ENCODE results near the gene BRF1.
A peak's percentile ranks its signal among the peaks of the same experiment; 100 is the strongest.

Gene BRF1

DNA sequence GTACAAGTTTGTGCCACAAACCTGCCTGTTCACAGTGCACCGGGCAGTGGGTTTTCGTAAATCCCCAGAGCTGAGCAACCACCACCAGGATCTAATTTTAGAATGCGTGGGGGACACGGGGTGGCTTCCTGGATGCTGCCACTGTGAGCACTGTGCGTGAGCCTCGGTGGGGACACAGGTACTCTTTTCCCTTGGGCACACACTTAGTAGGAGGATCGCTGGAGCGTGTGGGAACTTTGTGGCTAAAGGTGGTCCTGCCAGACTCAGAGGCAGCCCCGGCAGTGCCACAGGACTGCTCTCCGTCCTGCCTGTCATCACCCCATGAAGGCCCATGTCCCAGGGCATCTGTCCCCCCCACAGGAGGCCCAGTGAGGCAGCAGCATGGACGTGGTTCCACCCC lies 31.4 kb downstream of the BRF1 start:
- no peak overlapping the region for H3K27ac ChIP-seq
- TF ChIP-seq, protein P1, sequence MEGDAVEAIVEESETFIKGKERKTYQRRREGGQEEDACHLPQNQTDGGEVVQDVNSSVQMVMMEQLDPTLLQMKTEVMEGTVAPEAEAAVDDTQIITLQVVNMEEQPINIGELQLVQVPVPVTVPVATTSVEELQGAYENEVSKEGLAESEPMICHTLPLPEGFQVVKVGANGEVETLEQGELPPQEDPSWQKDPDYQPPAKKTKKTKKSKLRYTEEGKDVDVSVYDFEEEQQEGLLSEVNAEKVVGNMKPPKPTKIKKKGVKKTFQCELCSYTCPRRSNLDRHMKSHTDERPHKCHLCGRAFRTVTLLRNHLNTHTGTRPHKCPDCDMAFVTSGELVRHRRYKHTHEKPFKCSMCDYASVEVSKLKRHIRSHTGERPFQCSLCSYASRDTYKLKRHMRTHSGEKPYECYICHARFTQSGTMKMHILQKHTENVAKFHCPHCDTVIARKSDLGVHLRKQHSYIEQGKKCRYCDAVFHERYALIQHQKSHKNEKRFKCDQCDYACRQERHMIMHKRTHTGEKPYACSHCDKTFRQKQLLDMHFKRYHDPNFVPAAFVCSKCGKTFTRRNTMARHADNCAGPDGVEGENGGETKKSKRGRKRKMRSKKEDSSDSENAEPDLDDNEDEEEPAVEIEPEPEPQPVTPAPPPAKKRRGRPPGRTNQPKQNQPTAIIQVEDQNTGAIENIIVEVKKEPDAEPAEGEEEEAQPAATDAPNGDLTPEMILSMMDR (conservative IDR thresholded peaks at IDR 0.05): no peak

DNA sequence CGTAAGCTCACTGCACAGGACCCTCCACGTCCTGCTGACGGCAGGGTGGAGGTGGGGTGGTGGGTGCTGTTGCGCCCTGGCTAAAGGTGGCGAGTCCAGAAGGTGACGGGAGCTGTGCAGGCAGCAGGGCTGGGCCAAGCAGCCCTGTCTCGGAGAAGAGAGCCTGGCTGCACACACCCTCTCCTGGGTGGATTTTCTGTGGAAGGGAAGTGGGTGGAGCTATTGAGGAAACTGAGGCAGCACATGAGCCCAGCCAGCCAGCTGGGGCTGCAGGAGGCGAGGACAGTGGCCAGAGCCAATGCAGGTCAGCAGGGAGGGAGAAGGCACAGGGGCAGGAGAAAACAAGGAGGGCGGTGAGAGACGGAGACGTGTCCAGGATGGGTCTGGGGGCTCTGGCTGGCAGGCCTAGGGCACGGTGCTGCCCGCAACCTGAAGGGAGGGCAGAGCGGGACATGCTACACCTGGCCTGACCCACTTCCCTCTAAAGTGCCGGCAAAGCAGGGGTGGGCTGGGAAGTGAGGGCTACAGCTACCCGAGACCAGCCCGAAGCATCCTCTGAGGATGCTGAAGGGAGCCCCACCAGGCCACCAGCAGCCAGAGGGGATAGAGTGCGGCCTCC lies 32.0 kb downstream of the BRF1 start:
- no peak overlapping the region for H3K27ac ChIP-seq
- TF ChIP-seq, protein P1 (conservative IDR thresholded peaks at IDR 0.05): no peak

DNA sequence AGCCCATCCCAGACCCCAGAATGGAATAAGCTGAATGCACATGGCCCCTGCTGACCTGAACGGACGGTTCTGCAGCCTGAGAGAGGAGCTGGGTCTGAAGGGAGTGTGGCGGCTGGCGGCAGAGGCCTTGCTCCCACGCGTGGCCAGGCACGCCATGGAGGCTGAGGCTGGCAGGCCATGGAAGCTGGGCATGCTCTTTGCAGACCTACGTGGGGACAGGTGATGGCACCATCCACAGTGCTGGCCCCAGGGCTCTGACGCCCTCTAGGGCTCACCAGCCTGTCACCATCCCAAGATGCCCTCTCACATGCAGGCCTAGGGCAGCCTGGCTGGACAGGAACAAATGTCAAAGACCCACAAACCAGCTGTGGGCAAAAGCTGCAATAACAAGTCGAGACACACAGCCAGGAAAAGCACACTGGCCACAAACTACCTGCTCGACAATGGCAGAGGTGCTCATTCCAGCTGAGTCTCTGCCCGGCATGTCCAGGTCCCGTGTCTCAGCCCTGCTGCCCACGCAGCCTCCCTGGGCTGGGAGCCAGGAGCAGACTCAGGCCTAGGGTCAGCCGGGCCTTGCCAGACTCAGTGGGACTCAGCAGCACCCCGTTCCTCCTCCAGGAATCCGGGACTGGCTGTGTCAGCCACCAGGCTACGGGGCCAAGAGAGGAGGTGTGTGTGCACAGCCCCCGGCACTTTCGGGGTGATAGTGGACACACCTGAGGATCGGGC lies 32.8 kb downstream of the BRF1 start:
- TF ChIP-seq, protein P1 (conservative IDR thresholded peaks at IDR 0.05): peak; percentile 36
- H3K27ac ChIP-seq: no peak overlapping the region

DNA sequence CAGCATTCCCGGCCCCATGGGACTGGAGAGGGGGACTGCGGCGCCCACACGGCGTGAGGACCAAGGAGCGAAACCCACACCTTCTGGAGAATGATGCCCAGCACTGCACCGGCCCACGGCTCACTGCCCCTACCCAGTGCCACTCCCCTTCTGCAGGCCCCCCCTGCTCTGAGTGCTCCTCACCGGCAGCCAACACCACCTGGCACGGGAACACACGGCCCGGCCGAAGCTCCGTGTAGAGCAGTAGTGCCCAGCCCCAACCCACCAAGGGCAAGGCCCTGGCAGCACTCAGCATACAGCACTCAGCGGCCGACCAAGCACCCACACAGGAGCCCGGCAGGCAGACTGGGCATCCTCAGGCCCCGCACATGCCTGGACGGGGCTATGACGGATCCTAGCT lies 39.0 kb downstream of the BRF1 start:
- no peak overlapping the region for H3K27ac ChIP-seq
- TF ChIP-seq, protein P1 (conservative IDR thresholded peaks at IDR 0.05): no peak

DNA sequence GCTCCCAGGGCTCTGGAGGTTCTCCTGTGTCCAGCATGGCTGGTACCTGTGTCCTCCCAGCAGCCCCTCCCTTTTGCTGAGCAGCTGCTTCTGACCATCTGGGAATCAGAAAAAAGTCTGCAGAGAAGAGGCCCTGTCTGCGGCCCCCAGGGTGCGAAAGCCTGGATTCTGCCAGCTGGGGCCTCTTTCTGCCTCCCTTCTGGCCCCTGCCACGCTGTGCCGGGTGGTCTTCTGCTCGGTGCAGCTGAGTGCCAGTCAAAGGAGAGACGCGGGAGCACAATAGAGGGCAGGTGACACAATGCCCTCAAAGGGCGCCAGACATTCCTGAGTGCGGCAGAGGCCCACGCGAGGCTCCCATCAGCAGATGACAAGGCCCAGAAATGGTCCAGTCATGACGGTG lies 39.8 kb downstream of the BRF1 start:
- TF ChIP-seq, protein P1 (conservative IDR thresholded peaks at IDR 0.05): no peak

DNA sequence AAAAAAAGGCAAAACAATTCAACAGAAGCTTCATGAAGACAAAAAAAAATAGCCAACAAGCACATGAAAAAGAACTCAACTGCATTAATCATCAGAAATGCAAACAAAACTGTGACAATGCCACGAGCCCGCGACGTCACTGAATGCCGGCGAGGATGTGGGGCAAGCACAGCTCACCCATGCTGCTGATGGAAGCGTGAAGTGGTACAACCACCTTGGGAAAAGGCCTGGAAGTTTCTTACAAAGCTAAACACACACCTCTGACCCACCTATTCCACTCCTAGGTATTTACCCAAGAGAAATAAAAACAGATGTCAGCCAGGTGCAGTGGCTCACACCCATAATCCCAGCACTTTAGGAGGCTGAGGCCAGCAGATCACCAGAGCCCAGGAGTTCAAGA lies 42.0 kb downstream of the BRF1 start:
- TF ChIP-seq, protein P1 (conservative IDR thresholded peaks at IDR 0.05): no peak
- H3K27ac ChIP-seq: peak overlapping the region; percentile 33; the same call in 1 of the 2 replicates

More for the DNA sequence above, 39.8 kb downstream of the BRF1 start:
- no peak overlapping the region for H3K27ac ChIP-seq

DNA sequence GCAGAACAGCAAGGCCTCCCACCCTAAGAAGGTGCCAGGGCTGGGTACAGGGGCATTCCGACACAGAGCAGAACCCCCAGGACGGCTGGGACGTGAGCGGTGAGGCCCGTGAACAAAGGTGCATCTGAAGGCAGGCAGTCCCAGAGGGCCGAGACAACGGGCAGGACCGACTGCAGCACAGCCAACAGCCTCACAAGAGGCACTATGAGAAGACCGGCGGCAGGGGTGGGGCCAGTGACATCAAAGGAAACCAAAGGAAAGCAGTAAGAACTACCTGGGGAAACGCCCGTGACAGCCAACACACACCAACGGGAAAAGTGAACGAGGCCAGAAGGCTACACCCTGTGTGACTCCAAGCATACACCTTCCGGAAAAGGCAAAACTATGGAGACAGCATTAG lies 43.3 kb downstream of the BRF1 start:
- no peak overlapping the region for H3K27ac ChIP-seq
- TF ChIP-seq, protein P1 (conservative IDR thresholded peaks at IDR 0.05): no peak

All from VCaP (cell line).